ENCODE data around the gene CRELD2. TPM values are rescaled to one million over a fixed set of nuclear protein-coding genes. Genes with fewer than 3 reads are reported as not detected.

CRELD2 gene
- total and polyA plus RNA-seq, 2 of the 8 experiments (the other 6 are each of a cell fraction or from before 2014, with no cell fraction given), result 24.5 to 36.6 TPM

DNA sequence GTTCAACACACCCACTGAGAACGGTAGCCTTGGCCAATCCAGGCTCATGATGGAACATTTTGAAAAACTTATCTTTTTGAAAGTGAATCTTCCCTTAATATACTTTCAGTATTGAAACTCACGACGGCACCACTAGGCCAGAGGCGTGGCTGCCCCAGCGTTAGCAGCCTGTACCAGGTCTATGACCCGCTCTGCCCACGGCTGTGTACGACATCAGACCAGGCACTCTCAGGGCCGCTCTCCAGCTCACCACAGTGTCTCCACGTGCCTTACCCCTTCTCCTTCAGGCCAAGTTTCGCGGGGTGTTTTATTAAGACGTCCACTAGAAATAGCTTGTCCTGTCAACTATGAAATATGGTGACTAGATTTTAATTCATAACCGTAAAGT lies 31.4 kb upstream of the CRELD2 start:
- Histone ChIP-seq H2AFZ (ENCODE audit: low read length) (no peak overlapping the region), H3K23ac (ENCODE audit: insufficient read length) (no peak overlapping the region), H3K4me1 (replicated peaks in 1 of 4; ENCODE audit: control insufficient read depth in 3 of 4, insufficient read depth in 4 of 4, low read length in 3 of 4) (no peaks in the 10 kb centered on the region), H4K91ac (replicated peaks; ENCODE audit: insufficient read length, low read length) (no peak overlapping the region), H3K27me3 (replicated peaks in 1 of 4; ENCODE audit: control insufficient read depth in 3 of 4, extremely low read depth in 1 of 4, insufficient read depth in 3 of 4, low read length in 3 of 4) (no peaks in the 10 kb centered on the region), H3K4me2 (ENCODE audit: insufficient read depth in 1 of 2, low read depth in 2 of 2, low read length in 2 of 2) (no peak overlapping the region), H4K20me1 (replicated peaks in 1 of 2; ENCODE audit: control insufficient read depth in 1 of 2, insufficient read depth in 2 of 2, low read length in 2 of 2) (peaks cover 0 to 8% of the 10 kb centered on the region in 2 experiments), H3K23me2 (ENCODE audit: low read depth, low read length) (no peaks in the 10 kb centered on the region), H2BK12ac (ENCODE audit: low read depth, low read length) (no peak overlapping the region), H2AK5ac (ENCODE audit: low read depth, low read length) (no peak overlapping the region), H3K36me3 (ENCODE audit: control insufficient read depth in 2 of 4, insufficient read depth in 4 of 4, low read length in 3 of 4) (peaks cover 3 to 35% (median 22%) of the 10 kb centered on the region in 4 experiments; a peak in 7 of 8 replicates), H3K56ac (replicated peaks; ENCODE audit: insufficient read length, low read depth, low read length) (no peak overlapping the region), H3K18ac (ENCODE audit: extremely low read depth, low read length) (no peak overlapping the region), H3K14ac (ENCODE audit: insufficient read length) (no peak overlapping the region), H3K9me3 (ENCODE audit: insufficient read depth in 2 of 2, low read depth in 1 of 2, low read length in 1 of 2) (peaks cover 0 to 4% of the 10 kb centered on the region in 2 experiments; a peak in 2 of 4 replicates), H4K8ac (ENCODE audit: extremely low read depth, insufficient read depth, low read length) (no peak overlapping the region), H3K79me1 (ENCODE audit: low read depth, low read length) (peaks cover 12% of the 10 kb centered on the region), H2BK120ac (replicated peaks; ENCODE audit: low read depth, low read length) (no peak overlapping the region), H2BK20ac (ENCODE audit: low read length) (no peak overlapping the region), H3K27ac (ENCODE audit: low read depth, low read length) (no peak overlapping the region), H3K4me3 (ENCODE audit: extremely low read depth in 1 of 4, insufficient read depth in 2 of 4, low read depth in 3 of 4, low read length in 4 of 4) (no peak overlapping the region), H4K5ac (ENCODE audit: insufficient read length, low read depth, low read length) (no peak overlapping the region), H3K9ac (replicated peaks in 1 of 4; ENCODE audit: extremely low read depth in 1 of 4, low read depth in 3 of 4, low read length in 3 of 4) (no peak overlapping the region), H3K79me2 (ENCODE audit: control insufficient read depth in 1 of 2, insufficient read depth in 2 of 2, low read length in 2 of 2) (peaks cover 0 to 17% of the 10 kb centered on the region in 2 experiments; a peak in 3 of 4 replicates), H2BK5ac (ENCODE audit: low read depth, low read length) (no peak overlapping the region), H3K4ac (replicated peaks; ENCODE audit: insufficient read length, low read depth, low read length) (no peak overlapping the region), H2BK15ac (ENCODE audit: low read length) (no peak overlapping the region)
- POLR2A ChIA-PET (ENCODE audit: partially characterized antibody), result interaction anchor here (0.6 kb wide), 1 partner anchor 354 kb away, joined by 3 read pairs; no protein-coding TSS in a partner anchor
- DNase-seq (ENCODE audit: low read depth in 1 of 2, low spot score in 2 of 2) (no peak), FAIRE-seq (no peak)
- 92% methylated on average over 14 of the region's 14 CpGs; no CpG with 5 or more reads in 1 of the 2 experiments for WGBS, 2 experiments (ENCODE audit: extremely low coverage in 1 of 2, insufficient coverage in 1 of 2, insufficient read length in 1 of 2, insufficient replicate concordance in 2 of 2, low coverage in 1 of 2, low lambda C conversion rate in 2 of 2, missing lambda C conversion rate in 1 of 2)
- CTCF ChIA-PET (ENCODE audit: partially characterized antibody), result interaction anchor here (1.1 kb wide), 1 partner anchor 43 kb away, joined by 3 read pairs; no protein-coding TSS in a partner anchor
- TF ChIP-seq CBX5 (IDR thresholded peaks at IDR 0.05; ENCODE audit: low read depth, low read length) (no peak), FOSL1 (IDR thresholded peaks at IDR 0.05; ENCODE audit: insufficient read depth, low read depth, low read length) (no peak), SP1 (IDR thresholded peaks at IDR 0.05; ENCODE audit: low read depth, low read length) (no peak), CTBP2 (IDR thresholded peaks at IDR 0.05; ENCODE audit: borderline replicate concordance, insufficient read depth, insufficient read length, low read length) (no peak), TAF7 (optimal IDR thresholded peaks at IDR 0.05; ENCODE audit: borderline replicate concordance, low read depth, low read length) (no peak), RXRA (IDR thresholded peaks at IDR 0.05; ENCODE audit: insufficient read depth, low read depth, low read length) (no peak), SP4 (IDR thresholded peaks at IDR 0.05; ENCODE audit: low read length) (no peak), SIX5 (IDR thresholded peaks at IDR 0.05; ENCODE audit: low read depth, low read length) (no peak), JUND (IDR thresholded peaks at IDR 0.05; ENCODE audit: low read length) (no peak), SRF (IDR thresholded peaks at IDR 0.05; ENCODE audit: low read depth, low read length) (no peak), JUN (IDR thresholded peaks at IDR 0.05; ENCODE audit: low read depth, low read length) (no peak), SIRT6 (IDR thresholded peaks at IDR 0.05; ENCODE audit: low read length) (no peak), EP300 (IDR thresholded peaks at IDR 0.05; ENCODE audit: borderline replicate concordance in 1 of 2, low read depth in 2 of 2, low read length in 2 of 2) (no peak), RFX5 (IDR thresholded peaks at IDR 0.05; ENCODE audit: borderline replicate concordance, low read depth, low read length) (no peak), EZH2 (IDR thresholded peaks at IDR 0.05; ENCODE audit: low read depth, low read length, severe bottlenecking) (no peak)
